HG02610 (cell line): Measurements from ENCODE around the gene UGT1A6.
"Not testable (repeated sequence)": the region's sequence is repeated elsewhere in the genome, so short reads cannot be mapped to it uniquely, and the experiment has no call there.

Experiments used
- ATAC-seq: cut with Tn5 transposase; IDR thresholded peaks from one replicate; pipeline ENCODE4 v1.9.1; 2021; ENCODE audit warnings: mild to moderate bottlenecking, moderate library complexity; ENCODE audit not compliant: unreplicated experiment

UGT1A6 gene

DNA sequence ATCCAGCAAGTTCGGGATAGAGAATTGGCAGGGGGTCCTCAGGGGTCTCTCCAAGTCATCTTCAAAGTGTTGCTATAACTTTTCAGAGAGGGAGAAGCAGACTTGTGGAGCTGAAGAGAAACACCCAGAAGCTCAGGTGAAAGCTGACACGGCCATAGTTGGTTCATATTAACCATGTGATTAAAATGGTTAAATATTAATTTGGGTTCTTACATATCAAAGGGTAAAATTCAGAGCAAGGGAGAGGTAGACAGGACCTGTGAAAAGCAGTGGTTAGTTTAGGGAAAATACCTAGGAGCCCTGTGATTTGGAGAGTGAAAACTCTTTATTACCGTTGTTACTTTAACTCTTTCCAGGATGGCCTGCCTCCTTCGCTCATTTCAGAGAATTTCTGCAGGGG lies at the start of gene UGT1A6:
Gene UGT1A6 (plus strand): TSS at position 243 of the 400 bp plus-strand sequence. CDS start 115 bp downstream, at position 358.
- no peak for ATAC-seq

DNA sequence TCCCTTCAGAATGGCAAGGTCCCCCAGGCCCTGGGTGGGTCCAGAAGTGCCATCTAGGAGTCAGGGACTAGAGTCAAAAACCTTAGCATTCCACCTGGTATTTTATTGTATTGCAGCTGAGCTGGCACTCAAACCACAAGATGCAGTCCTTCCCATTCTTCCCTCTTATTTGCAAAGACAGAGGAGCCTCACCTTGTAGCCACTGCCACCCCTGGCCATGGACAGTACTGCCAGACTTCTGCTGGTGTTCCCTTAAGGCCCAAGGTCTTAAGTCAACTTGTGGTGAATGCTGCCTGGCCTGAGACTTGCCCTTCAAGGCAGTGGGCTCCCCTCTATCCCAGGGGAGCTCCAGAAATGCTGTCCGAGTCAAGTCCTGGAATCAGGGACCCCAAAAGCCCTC lies 49.6 kb upstream of the UGT1A6 start:
- ATAC-seq = no peak

DNA sequence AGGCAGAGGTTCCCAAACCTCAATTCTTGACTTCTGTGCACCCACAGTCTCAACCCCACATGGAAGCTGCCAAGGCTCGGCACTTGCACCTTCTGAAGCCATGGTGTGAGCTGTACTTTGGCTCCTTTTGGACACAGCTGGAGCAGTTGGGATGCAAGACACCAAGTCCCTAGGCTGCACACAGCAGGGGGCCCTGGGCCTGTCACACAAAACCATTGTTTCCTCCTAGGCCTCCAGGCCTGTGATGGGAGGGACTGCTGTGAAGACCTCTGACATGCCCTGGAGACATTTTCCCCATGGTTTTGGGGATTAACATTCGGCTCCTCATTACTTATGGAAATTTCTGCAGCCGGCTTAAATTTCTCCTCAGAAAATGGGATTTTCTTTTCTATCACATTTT lies 46.7 kb upstream of the UGT1A6 start:
- ATAC-seq = not testable (repeated sequence)

DNA sequence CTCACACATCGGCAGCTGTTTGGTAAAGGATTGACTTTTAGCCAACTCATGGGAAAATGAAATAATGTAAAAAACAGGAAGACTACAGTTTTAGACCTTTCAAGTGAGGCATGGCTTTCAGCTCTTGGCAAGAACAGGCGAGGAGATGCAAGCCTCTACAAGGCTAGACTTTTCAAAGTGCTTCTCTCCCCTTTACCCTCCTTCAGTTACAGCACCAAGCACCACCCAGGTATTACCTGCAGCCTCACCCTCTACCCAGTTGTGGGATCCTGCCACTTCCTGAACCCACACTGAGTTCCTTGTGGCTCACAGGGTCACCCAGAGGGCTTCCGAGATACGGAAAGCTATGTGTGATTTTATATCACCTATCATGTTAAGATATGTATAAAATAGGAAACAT lies 41.7 kb upstream of the UGT1A6 start:
- no peak for ATAC-seq

DNA sequence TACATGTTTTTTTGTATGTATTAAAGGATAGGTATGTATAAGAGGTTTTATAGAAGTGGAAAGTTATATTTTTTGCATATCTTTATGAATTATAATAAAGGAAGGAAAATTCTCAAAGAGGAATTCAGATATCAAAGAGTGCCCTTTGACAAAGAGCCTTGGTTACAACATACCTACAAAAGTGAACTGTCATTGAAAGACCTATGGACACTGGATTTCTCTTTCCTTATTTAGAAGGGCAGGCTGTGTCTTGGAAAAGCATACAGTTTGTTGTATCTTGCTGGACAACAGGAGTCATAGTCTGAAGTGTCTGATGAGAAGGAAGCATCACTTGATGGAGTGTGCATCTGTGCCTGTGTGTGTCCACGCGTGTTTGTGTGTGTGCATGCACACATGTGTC lies 41.3 kb upstream of the UGT1A6 start:
- ATAC-seq = no peak

DNA sequence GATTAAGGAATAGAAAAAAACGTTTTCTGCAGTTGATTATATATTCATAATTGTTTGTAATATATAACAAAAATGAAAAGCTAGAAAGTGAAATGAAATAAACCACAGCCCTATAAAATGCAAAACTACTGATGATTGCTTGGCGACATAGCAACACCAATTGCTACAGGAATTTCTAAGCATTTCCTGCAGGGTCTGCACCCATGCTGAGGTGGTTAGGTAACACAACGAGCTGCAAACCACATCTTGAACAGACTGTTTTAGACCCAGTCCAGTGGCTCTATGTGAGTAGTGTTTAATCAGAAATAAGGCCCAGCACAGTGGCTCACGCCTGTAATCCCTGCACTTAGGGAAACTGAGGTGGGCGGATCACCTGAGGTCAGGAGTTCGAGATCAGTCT lies 38.2 kb upstream of the UGT1A6 start:
- no peak for ATAC-seq

DNA sequence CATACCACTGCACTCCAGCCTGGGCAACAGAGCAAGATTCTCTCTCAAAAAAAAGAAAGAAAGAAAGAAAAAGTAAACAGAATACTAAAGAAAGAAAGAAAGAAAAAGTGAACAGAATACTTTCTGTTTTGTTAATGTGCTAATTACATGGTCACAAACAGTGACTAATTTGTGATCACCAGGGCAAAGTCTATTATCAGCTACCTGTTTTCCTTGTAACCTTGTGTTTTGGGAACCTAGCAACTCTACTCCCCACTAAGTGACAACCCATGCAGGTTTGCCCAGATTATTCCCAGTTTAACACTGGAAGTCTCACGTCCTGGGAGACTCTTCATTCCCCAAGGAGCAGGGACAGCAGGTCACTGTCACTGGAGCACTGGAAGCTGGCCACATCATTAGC lies 37.6 kb upstream of the UGT1A6 start:
- no peak for ATAC-seq

DNA sequence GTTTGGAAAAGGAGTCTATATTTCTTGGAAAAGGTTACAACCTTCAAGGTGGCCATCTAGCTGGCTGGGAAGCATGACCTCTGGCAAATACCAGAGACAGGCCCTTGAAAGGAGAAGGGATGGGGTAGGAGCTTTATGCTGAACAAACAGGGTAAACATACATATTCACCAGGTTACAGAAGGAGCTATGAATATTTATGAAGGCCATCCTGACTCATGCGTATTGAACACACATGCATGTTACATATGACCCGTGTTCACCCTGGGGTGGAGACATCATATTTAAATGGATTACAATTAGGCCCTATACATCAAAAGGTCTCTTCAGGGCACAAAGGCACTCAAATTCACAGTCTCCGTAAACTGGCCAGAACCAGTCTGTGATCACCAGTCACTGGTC lies 36.7 kb upstream of the UGT1A6 start:
- not testable (repeated sequence) for ATAC-seq

DNA sequence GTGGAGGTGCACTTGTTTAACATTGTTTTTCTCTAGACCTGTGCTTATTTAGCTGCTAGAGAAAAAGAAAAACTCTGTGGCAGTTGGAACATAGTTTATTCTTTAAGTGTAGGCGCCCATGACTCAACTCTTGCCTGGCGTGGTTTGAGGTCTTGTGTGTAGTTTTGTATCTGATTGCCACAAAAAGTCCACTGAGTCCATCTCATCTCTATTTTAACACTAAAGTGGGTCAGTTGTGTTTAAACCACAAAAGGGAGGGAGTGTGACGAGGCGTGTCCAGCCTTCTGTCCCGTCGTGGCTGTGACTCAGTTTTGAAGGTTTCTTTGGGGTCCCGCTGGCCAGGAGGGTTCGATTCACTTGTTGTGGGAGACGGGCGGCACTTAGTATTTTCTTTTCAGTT lies 36.2 kb upstream of the UGT1A6 start:
- ATAC-seq = no peak

DNA sequence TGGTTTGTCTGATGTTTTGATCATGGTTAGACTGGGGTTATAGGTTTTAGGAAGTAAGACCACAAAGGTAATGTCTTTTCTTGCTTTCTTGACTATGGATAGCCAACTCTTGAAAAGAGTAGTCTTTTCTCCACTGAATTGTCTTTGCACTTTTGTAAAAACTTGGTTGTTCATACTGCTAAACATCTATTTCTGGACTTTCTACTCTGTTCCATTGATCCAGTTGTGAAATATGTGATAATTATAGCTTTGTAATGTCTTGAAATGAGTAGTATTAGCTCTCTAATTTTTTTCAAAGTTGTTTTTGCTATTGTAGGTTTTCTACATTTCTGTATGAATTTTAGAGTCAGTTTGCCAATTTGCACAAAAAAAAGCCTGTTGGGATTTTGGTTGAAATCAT lies 34.1 kb upstream of the UGT1A6 start:
- ATAC-seq = no peak

DNA sequence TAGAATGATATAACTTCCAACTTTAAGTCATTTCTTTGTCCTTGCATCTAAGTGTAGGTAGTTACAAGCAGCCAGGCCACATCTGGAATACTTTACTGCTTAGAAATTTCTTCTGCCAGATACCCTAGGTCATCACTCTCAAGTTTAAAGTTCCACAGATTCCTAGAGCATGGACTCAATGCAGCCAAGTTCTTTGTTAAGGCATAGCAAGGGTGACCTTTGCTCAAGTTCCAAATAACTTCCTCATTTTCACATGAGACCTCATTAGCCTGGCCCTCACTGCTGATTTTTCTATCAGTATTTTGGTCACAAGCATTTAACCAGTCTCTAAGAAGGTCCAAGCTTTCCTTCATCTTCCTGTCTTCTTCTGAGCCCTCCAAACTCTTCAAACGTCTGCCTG lies 28.8 kb upstream of the UGT1A6 start:
- ATAC-seq = no peak

DNA sequence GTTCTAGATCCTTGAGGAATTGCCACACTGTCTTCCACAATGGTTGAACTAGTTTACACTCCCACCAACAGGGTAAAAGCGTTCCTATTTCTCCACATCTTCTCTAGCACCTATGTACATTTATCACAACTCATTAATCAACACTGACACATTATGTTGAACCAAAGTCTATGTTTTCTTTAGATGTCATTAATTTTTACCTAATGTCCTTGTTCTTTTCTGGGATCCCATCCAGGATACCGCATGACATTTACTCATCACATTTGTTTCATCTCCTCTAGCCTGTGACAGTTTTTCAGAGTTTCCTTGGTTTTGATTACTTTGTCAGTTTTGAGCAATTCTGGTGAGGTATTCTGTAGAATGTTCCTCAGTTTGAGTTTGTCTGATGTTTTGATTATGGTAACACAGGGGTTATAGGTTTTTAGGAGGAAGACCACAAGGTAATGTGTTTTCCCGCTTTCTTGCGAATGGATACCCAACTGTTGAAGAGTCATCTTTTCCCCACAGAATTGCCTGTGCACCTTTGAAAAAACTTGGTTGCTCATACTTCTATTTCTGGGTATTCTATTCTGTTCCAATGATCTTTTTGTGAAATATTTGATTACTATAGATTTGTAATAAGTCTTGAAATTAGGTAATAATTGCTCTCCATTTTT lies 24.0 kb upstream of the UGT1A6 start:
- no peak for ATAC-seq

DNA sequence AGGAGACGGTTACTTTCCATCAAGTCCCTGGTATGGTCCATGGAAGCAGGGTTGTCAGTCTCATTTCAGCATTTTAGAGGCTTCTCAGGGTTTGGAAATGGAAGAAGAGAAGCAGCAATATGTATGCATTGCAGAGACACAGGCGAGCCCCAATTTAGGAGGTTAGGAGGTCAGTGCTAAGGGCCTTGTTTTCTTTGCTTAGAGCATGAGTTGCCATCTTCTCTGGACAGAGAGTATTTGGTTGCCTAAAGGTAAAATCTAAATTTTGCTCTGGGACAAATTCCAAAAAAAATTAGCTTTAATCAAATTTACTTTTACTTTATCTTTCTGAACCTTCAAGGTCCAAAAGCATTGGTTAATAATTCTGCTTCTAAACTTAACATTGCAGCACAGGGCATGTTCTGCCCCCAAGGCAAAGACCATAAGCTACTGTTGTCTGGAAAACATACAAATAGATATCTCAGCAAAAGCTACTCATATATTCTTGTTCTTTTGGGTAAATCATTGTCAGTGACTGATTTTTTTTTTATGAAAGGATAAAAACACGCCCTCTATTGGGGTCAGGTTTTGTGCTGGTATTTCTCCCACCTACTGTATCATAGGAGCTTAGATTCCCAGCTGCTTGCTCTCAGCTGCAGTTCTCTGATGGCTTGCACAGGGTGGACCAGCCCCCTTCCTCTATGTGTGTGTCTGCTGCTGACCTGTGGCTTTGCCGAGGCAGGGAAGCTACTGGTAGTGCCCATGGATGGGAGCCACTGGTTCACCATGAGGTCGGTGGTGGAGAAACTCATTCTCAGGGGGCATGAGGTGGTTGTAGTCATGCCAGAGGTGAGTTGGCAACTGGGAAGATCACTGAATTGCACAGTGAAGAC lies 21.2 kb upstream of the UGT1A6 start, which contains the start of gene UGT1A9:
Gene UGT1A9 (plus strand): TSS at position 609 of the 872 bp plus-strand sequence. CDS start 37 bp downstream, at position 646.
- ATAC-seq = no peak

DNA sequence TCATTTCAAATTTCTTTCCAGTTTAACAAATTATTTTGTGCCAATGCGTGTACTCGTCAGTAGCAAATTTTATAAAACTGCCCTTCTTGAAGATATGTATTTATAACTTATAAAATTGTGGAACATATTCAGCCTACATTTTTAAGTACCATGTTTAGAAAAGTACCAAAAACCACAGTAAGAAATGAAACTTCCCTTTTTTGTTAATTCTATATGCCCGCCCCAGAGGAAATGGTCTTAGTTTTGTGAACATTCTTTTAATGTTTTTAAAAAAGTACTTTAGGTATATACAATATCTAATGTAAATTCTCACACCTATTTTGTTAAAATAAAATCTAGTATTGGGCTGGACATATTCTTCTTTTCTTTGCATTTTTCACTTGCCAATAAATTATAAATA lies 19.8 kb upstream of the UGT1A6 start:
- no peak for ATAC-seq

DNA sequence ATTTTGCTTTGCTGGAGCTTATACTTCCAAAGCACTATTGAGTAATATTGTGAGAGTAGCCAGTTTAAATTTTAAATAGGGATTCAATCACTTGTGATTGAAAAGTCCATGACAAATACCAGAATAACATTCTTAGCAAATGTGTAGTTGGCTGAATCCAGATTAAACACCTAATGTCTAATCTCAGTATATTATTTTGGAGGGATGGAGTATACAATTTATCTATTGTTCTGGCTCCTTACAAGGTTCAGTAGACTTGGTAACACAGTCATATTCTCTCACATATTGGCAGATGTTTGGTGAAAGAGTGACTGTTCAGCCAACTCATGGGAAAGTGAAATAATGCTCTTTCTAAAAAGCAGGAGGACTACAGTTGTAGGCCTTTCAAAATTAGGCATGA lies 18.8 kb upstream of the UGT1A6 start:
- no peak for ATAC-seq

DNA sequence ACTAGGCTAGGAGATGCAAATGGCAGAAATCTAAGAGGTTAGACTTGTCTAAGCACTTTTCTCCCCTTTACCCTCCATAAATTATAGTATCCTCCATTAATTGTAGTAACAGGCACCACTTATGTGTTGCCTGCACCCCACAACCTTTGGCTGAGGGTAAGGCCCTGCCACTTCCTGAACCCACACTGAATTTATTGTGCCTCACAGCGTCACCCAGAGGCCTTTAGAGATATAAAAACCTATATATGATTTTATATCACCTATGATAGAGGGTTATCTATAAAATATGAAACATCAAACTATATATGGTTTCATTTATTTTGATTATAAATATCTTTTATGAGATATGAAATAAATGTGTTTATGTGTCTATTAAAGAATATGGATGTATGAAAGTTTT lies 18.4 kb upstream of the UGT1A6 start:
- no peak for ATAC-seq

DNA sequence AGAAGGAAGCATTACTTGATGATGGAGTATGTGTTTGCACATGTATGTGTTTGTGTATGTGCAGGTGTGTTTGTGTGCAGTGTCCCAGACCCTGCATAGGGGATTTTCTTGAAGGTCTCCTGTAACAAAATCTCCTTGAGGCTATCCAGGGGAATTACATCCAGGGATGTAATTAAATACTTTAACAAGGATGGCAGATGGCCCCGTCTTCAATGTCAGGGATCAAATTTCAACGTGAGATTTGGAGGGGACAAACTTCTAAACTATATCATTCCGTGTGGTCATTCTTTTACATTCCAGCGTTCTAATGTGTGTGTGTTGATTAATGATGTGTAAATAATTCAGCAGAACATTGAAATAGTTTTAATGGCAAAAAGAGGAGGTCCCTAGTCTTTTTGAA lies 17.7 kb upstream of the UGT1A6 start:
- no peak for ATAC-seq

DNA sequence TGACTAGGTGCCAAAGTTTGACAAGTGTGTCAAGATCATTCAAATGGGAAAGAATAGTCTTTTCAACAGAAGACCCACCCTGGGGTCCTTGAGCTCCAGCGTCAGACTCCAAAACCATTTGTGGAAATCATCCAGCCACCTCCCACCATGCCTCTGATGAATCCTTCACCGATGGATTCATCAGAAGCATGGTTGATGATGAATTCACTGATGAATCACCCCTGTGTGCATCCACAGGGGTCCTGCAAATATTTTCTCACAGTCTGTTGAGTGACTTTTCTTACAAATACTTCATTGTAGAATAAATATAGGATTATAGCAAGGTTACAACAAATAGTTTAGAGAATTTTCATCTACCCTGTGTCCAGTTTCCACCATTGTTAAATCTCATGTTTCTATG lies 16.6 kb upstream of the UGT1A6 start:
- no peak for ATAC-seq

DNA sequence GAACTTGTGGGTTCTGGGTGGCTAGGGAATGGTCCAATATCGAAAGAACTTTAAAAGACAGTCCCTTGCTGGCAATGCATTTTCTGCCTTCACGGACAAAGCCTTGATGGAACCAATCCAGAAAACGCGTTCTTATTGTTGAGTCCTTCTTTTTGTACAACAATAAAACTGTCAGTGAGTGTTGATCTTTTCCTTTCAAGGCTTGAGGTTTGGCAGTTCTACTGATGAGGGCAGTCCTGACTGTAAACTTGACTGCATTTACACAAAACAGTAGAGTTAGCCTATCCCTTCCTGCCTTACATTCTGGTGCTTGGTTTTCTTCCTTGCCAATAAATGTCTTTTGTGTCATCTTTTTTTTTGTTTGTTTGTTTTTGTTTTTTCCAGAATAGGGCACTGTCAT lies 13.5 kb upstream of the UGT1A6 start:
- ATAC-seq = no peak

DNA sequence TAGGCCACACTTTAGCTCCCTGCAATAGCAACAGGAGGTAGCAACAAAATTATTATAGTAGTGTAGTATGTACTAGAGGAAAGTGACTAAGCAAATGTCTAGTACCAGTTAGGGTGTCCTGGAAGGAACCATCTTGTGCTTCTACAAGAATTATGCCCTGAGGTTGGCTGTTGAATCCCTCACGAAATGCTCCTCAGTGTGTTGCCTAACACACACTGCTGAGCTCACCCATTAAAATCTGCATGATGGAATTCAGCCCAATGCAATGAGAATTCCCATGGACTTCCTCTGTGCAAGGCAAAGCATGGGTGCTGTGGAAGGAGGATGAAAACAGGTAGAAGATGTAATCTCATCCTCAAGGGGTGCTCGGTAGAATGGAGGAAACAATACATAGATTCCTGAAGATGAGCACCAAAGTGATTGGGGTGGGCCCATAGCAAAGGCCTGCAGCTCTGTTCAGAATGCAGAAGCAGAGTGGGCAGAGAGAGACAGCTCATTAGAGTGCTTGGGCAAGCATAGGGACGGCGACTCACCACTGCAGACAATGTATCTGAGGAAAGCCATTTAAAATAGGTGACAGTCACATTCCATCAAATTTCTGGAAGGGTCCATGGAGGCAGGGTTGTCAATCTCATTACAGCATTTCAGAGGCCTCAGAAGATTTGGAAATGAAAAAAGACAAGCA lies 12.2 kb upstream of the UGT1A6 start:
- ATAC-seq = no peak

DNA sequence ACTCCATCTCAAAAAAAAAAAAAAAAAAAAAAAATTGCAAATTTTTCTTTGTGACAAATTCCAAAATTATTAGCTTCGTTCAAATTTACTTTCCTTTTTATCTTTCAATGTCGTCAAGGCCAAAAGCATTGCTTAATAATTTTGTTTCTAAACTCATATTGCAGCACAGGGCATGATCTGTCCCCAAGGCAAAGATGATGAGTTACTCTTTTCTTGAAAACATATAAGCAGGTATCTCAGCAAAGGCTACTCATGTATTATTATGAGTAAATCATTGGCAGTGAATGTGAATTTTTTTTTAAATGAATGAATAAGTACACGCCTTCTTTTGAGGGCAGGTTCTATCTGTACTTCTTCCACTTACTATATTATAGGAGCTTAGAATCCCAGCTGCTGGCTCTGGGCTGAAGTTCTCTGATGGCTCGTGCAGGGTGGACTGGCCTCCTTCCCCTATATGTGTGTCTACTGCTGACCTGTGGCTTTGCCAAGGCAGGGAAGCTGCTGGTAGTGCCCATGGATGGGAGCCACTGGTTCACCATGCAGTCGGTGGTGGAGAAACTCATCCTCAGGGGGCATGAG lies 11.1 kb upstream of the UGT1A6 start, which contains the start of gene UGT1A7:
Gene UGT1A7 (plus strand): TSS at position 381 of the 579 bp plus-strand sequence. CDS start 37 bp downstream, at position 418.
- ATAC-seq = no peak
